GM19328 (cell line): ENCODE measurements around the gene SPDEF.

Experiments
- ATAC-seq: cut with Tn5 transposase; IDR thresholded peaks from one replicate; pipeline ENCODE4 v1.9.1; 2021; ENCODE audit warnings: mild to moderate bottlenecking, moderate library complexity; ENCODE audit not compliant: unreplicated experiment

SPDEF gene

DNA sequence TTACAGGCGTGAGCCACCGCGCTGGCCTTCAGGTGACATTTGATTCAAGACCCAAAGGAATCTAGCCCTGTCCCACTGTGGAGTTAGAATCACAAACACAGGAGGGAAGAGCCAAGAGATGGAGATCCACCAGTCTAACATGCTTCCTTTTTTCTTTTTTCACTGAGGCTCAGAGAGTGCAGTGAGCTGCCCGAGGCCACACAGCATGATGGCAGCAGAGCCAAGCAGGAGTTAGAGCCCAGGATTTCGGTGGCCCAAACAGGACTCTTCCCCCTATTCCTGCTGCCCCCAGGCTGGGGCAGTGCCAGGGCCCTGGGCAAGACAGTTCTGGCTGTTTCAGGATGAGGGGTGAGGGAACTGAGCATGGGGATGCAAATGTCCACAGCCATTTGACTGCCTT is 8.1 kb upstream of the SPDEF start:
- ATAC-seq, result no peak

DNA sequence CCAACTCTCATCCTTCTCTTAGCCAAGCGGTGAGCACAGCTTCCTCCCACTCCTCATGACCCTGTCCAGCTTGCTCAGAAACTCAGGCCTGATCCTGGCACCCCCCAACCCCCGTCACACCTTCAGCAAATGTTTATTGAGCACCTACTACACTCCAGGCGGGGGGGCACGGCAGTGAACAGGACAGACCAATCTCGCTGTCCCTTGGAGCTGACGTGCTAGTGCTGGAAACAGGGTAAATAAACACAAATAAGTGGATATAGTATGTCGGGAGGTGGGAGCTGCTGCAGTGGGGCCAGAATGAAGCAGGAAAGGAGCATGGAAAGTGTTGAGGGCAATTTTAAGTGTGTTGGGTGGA is 7.4 kb upstream of the SPDEF start:
- ATAC-seq, result no peak

DNA sequence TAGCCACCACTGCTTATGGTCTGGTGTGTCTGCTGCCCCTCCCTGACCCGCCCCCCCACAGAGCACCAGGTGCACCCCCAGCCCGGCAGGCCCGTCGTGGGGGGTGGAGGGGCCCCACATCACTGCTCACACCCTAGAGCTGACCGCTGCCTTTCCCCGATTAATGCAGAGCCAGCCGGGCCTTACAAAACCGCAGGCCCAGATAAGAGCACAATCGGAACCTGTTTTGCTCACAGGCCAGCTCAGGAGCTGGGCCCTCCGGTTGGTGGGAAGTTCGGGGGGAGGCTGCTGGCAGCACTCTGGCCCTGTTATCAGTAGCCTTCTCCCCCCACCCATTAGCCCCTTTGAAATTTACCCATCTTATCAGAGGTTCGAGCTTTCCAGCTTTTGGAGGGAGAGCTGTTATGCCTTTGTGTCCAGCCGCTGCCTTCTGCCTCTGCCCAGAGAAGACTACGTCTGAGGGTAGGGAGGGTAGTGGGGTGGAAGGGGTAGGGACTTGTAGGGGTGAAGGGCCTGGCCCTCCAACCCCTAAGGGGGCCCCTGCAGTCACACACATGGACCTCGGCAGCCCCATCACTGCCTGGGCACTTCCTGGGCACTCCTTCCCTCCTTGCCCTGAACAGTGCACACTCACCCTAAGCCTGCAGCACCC is 6.9 kb upstream of the SPDEF start:
- no peak for ATAC-seq

GRCh38 chr6:34562350-34562749 is 6.2 kb upstream of the SPDEF start:
- ATAC-seq, result no peak

- ATAC-seq, result no peak
Observed at GRCh38 chr6:34561227-34561530, 5.0 kb upstream of the SPDEF start.

GRCh38 chr6:34560366-34561226 is 4.5 kb upstream of the SPDEF start:
- no peak for ATAC-seq

DNA sequence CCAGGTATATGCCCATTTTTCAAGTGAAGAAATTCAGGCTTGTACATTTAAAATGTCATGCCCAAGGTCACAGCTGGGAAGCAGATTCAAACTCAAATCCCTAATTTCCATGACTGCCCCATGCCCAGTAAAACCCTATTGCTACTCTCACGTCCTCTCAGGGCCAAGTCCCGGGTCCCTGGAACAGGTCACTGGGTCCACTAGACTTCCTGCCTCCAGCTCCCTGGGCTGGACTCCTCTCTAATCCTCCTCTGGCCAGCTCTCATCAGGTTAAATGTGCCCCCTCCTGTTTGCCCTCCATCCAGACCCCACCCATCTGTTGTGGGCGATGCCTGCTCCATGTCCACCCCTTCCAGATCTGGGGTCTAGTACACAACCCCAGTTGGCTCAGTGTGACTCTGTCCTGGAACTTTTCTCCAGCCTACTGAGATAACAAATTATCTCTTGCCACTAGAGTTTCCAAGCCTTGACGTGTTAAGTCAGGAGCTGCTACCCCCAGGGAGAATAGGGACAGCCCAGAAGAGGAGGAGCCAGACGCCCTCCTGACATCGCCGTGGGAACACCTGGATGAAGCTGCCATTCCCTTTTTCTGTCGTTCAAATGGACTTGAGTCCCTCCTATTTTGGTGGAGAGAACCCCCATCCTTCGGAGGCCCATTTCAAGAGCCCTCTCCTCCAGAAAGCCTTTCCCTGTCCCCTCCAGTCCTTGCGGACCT is 3.7 kb upstream of the SPDEF start:
- no peak for ATAC-seq

DNA sequence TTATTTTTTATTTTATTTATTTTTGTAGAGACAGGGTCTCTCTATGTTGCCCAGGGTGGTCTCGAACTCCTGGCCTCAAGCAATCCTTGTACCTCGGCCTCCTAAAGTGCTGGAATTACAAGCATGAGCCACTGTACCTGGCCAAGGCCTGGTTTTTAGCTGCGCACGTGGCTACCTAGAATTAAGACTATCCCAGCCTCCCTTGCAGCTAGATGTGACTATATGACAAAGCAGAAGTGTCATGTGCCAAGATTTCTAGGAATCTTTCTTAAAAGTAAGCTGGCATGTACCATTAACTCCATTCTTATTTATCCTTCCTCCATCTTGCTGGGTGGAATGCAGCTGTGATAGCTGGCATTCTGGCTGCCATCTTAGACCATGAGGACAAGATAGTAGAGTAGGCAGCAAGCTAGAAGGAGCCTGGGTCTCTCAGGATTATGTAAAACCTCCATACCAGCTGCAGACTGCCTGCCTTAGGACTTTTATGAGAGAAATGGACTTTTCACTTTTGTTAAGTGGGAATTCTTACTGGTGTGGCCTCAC is 2.1 kb upstream of the SPDEF start:
- ATAC-seq, result no peak

GRCh38 chr6:34557228-34557627 is 1.1 kb upstream of the SPDEF start:
- no peak for ATAC-seq

DNA sequence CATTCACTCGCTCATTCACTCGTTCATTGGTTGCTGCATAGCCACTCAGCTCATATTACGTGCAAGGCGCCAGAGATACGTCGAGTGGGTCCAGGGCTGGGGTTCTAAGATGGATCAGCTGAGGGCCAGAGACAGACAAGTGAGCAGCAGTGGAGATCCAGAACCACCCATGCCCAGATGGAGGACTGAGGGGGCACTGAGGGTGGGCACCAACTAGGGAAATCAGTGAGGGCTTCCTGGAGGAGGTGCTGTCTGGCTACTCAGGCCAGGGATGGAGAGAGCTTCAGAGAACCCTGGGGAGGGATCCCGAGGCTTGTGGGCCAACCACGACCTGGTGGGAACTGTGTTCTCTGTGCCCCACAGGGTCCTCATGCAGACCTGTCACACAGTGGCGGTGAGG is 364 bp upstream of the SPDEF start:
- ATAC-seq, result no peak

- no peak for ATAC-seq
Observed at GRCh38 chr6:34555328-34555727, 801 bp downstream of the SPDEF start.

- ATAC-seq, result no peak
Observed at GRCh38 chr6:34555007-34555322, 1.2 kb downstream of the SPDEF start.

- no peak for ATAC-seq
Observed at GRCh38 chr6:34554291-34555006, 1.7 kb downstream of the SPDEF start.

GRCh38 chr6:34553750-34554149 is 2.4 kb downstream of the SPDEF start:
- ATAC-seq, result no peak

DNA sequence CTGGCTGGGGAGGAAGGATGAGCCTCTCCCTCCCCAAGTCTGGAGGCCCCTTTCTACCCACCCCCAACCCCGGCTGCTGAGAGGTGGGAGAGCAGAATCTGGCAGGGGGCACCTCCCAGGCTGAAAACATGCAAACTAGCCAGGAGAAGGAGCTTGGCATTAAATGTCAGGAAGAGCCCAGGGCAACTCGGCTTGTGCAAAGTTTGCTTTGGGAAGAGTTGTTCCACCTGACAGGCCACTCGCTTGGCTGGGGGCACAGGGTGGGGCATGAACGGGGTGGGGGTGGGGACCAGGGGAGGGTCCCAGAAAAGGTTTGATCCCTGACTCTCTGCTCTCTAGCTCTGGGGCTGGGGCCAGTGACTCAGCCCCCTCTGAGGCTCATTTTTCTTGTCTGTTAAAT is 3.0 kb downstream of the SPDEF start:
- no peak for ATAC-seq

- no peak for ATAC-seq
Observed at GRCh38 chr6:34552620-34553019, 3.5 kb downstream of the SPDEF start.

DNA sequence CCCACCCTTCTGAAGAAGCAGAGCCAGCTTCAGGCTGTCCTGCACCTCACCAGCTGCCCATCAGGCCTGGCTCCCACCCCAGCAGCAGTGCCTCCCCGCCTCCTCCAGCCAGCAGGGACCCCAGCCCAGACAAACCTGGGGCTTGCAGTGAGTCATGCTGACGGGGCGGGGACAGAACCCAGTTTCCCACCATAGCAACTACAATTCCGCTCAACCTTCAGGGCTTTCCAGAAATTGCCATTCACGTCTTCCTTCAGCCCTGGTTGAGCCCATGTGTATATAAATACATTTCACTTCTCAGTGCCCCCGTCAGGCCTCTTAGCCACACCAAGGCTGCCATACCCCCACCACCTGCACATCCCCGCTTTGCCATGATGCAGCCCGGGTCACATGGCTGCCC is 4.4 kb downstream of the SPDEF start:
- ATAC-seq, result no peak

DNA sequence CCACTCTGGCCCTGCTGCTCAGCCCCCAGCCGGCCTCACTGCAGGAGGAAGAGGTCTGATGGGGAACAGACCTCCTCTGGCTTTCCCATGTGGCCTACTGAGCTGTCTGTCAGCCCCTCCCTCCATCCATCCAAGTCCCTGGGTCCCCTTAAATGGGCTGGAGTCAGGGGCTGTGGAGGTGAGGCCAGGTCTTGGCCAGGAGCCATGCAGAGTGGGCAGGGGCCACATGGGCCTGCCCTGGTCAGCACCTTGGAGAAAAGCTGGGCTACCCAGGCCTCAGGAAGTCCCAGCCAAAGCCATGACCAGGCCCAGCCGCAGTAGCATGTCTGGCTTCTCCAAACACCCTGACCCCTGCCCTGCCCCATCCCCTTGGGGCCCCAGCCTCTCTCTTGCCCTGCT is 6.3 kb downstream of the SPDEF start:
- no peak for ATAC-seq

DNA sequence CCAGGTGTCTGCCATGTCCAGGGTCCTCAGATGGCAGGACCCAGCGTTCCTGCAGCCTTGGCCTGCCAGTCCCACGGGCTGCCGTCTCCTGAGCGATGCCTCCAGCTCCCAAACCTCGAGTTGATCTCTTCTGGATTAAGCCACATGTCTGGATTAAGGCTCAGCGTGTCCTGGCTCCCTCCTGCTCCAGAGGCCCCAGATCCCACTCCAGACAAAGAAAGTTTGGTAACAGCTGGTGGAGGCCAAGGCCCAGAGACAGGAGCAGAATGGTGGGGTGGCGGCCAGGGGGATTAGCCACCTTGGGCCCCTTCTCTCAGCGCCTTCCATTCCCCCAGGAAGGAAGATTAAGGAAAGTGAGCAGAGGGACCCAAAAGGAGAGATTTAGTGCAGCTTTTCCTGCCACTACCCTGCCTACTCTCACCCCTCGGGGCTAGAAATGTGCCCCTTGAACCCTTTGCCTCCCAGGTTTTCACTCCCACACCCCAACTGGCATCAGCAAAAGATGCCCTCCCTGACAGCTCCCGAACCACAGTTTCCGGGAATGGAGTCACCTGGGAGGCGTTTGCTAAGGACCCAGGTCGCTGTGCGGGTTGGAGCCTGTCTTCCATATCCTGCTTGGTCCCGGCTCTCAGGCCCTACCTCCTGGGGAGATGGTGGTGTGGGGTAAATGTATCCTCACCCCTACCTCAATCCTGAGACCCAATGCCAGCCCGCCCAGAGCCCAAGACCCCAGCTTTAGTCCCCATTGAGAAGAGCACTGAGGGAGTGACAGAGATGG is 6.9 kb downstream of the SPDEF start:
- ATAC-seq, result no peak
